Measurements from ENCODE around the gene RAB1B. TPM values are rescaled to one million over a fixed set of nuclear protein-coding genes. Genes with fewer than 3 reads are reported as not detected.
"Not testable (repeated sequence)": the region's sequence is repeated elsewhere in the genome, so short reads cannot be mapped to it uniquely, and the experiment has no call there.

The RAB1B gene
- total RNA-seq, 1 donor from 2014 or later = 120 TPM

DNA sequence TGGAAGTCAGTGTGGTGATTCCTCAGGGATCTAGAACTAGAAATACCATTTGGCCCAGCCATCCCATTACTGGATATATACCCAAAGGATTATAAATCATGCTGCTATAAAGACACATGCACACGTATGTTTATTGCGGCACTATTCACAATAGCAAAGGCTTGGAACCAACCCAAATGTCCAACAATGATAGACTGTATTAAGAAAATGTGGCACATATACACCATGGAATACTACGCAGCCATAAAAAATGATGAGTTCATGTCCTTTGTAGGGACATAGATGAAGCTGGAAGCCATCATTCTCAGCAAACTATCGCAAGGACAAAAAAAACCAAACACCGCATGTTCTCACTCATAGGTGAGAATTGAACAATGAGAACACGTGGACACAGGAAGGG is 52.3 kb downstream of the RAB1B start:
- not testable (repeated sequence) for H3K9ac ChIP-seq (ENCODE audit: low read length); H4K20me1 ChIP-seq (ENCODE audit: insufficient read depth, low read length); H3K4me3 ChIP-seq (ENCODE audit: insufficient read depth, low read depth, low read length); FAIRE-seq; DNase-seq (ENCODE audit: low read depth); H2AFZ ChIP-seq (ENCODE audit: low read depth, low read length); H3K9me3 ChIP-seq (ENCODE audit: insufficient read depth, low read depth, low read length); H3K27me3 Mint-ChIP-seq (ENCODE audit: low read depth, unreplicated experiment); H3K4me2 ChIP-seq (ENCODE audit: low read length); H3K27ac ChIP-seq (ENCODE audit: low read depth, low read length); H3K4me3 Mint-ChIP-seq (ENCODE audit: unreplicated experiment); H3K36me3 ChIP-seq (ENCODE audit: insufficient read depth, low read length); H3K27ac Mint-ChIP-seq (ENCODE audit: unreplicated experiment); H3K36me3 Mint-ChIP-seq (ENCODE audit: low read depth, unreplicated experiment); H3K27me3 ChIP-seq (ENCODE audit: insufficient read depth, low read length)
- Mint-ChIP-seq H3K4me1 (ENCODE audit: low read depth, unreplicated experiment) (peaks cover 37% of the 10 kb centered on the region), H3K9me3 (ENCODE audit: unreplicated experiment) (peaks cover 16% of the 10 kb centered on the region)
- Histone ChIP-seq H3K4me1 (ENCODE audit: insufficient read depth, low read length) (peaks cover 45% of the 10 kb centered on the region), H3K79me2 (ENCODE audit: insufficient read depth, low read length) (peaks cover 11% of the 10 kb centered on the region)

DNA sequence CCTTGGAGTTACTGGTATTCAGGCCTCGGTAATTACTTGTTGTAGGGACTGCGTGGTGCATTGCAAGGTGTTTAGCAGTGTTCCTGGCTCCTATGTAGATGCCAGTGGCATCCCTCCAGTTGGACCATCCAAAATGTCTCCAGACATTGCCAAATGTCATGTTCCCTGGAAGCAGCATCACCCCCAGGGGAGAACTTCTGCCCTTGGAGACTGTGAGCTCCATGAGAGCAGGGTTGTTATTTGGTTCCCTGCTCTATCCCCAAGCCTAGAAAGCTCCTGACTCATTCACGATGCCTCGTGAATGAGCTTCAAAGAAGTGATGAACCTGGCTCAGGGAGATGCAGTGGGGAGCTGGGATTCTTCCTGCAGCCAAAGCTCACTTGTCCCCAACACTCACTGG is 53.2 kb downstream of the RAB1B start:
- Mint-ChIP-seq H3K36me3 (ENCODE audit: low read depth, unreplicated experiment) (peaks cover 8% of the 10 kb centered on the region), H3K9me3 (ENCODE audit: unreplicated experiment) (peaks cover 16% of the 10 kb centered on the region), H3K27me3 (ENCODE audit: low read depth, unreplicated experiment) (no peaks in the 10 kb centered on the region), H3K4me1 (ENCODE audit: low read depth, unreplicated experiment) (peaks cover 42% of the 10 kb centered on the region), H3K27ac (ENCODE audit: unreplicated experiment) (no peak overlapping the region), H3K4me3 (ENCODE audit: unreplicated experiment) (no peak overlapping the region)
- DNase-seq (ENCODE audit: low read depth) (no peak), FAIRE-seq (no peak)
- peaks cover 45% of the 10 kb centered on the region for H3K4me1 ChIP-seq (ENCODE audit: insufficient read depth, low read length)
- peaks cover 2% of the 10 kb centered on the region for H3K79me2 ChIP-seq (ENCODE audit: insufficient read depth, low read length)
- H3K27ac ChIP-seq (ENCODE audit: low read depth, low read length) = no peak overlapping the region
- H3K4me2 ChIP-seq (ENCODE audit: low read length) = no peak overlapping the region
- no peak overlapping the region for H2AFZ ChIP-seq (ENCODE audit: low read depth, low read length)
- no peaks in the 10 kb centered on the region for H4K20me1 ChIP-seq (ENCODE audit: insufficient read depth, low read length)
- no peaks in the 10 kb centered on the region for H3K9me3 ChIP-seq (ENCODE audit: insufficient read depth, low read depth, low read length)
- no peak for TF ChIP-seq EZH2 (IDR thresholded peaks at IDR 0.05; ENCODE audit: insufficient read depth, low read length)
- no peak overlapping the region for H3K9ac ChIP-seq (ENCODE audit: low read length)
- H3K27me3 ChIP-seq (ENCODE audit: insufficient read depth, low read length) = no peaks in the 10 kb centered on the region
- no peaks in the 10 kb centered on the region for H3K36me3 ChIP-seq (ENCODE audit: insufficient read depth, low read length)
- no peak overlapping the region for H3K4me3 ChIP-seq (ENCODE audit: insufficient read depth, low read depth, low read length)

DNA sequence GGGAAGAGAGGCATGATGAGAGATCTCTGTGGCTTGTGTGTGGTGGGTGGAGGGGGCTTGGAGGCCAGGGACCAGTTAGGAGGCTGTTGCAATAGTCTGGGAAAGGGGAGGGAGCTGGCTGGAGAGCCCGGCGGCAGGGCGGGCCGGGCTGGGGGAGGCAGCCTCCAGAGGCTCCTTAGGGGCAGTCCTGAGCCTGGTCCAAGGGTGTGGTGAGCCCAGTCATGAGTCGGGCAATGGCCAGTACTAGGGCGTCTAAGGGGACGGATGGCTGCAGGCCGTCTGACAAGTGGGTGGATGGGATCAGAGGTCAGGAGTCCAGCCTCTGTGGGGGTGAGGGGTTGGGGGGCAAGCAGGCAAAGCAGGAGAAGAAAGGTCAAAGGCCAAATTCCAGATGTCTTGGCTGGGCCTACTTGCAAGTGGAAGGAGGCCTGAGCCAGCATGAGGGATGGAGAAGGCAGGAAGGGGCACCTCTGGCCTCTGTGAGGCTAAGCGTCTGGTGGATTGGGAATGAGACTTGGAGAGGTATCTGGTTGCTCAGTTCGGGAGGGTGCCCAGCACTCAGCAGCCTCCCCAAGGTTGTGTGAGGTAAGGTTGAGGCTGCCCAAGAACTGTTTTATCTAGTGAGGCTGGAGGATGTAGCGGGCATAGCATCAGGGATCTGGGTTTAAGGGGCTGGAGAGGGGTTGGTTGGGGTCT is 54.4 kb downstream of the RAB1B start:
- H3K4me1 ChIP-seq (ENCODE audit: insufficient read depth, low read length) = peaks cover 46% of the 10 kb centered on the region
- no peak overlapping the region for H3K27ac Mint-ChIP-seq (ENCODE audit: unreplicated experiment)

More for the DNA sequence above, 54.4 kb downstream of the RAB1B start:
- FAIRE-seq (no peak), DNase-seq (ENCODE audit: low read depth) (no peak)
- Histone ChIP-seq H3K27me3 (ENCODE audit: insufficient read depth, low read length) (no peaks in the 10 kb centered on the region), H3K27ac (ENCODE audit: low read depth, low read length) (no peak overlapping the region), H3K4me2 (ENCODE audit: low read length) (no peak overlapping the region), H3K79me2 (ENCODE audit: insufficient read depth, low read length) (no peaks in the 10 kb centered on the region), H3K36me3 (ENCODE audit: insufficient read depth, low read length) (no peaks in the 10 kb centered on the region), H3K9ac (ENCODE audit: low read length) (no peak overlapping the region), H3K9me3 (ENCODE audit: insufficient read depth, low read depth, low read length) (no peaks in the 10 kb centered on the region), H4K20me1 (ENCODE audit: insufficient read depth, low read length) (no peaks in the 10 kb centered on the region), H2AFZ (ENCODE audit: low read depth, low read length) (no peak overlapping the region), H3K4me3 (ENCODE audit: insufficient read depth, low read depth, low read length) (no peak overlapping the region)
- H3K9me3 Mint-ChIP-seq (ENCODE audit: unreplicated experiment) = peaks cover 16% of the 10 kb centered on the region
- TF ChIP-seq EZH2 (IDR thresholded peaks at IDR 0.05; ENCODE audit: insufficient read depth, low read length) = no peak
- TF ChIP-seq, protein P1, sequence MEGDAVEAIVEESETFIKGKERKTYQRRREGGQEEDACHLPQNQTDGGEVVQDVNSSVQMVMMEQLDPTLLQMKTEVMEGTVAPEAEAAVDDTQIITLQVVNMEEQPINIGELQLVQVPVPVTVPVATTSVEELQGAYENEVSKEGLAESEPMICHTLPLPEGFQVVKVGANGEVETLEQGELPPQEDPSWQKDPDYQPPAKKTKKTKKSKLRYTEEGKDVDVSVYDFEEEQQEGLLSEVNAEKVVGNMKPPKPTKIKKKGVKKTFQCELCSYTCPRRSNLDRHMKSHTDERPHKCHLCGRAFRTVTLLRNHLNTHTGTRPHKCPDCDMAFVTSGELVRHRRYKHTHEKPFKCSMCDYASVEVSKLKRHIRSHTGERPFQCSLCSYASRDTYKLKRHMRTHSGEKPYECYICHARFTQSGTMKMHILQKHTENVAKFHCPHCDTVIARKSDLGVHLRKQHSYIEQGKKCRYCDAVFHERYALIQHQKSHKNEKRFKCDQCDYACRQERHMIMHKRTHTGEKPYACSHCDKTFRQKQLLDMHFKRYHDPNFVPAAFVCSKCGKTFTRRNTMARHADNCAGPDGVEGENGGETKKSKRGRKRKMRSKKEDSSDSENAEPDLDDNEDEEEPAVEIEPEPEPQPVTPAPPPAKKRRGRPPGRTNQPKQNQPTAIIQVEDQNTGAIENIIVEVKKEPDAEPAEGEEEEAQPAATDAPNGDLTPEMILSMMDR (IDR thresholded peaks at IDR 0.05; ENCODE audit: insufficient read depth, low read depth, low read length) = no peak
- no peak overlapping the region for H3K4me3 Mint-ChIP-seq (ENCODE audit: unreplicated experiment)
- H3K27me3 Mint-ChIP-seq (ENCODE audit: low read depth, unreplicated experiment) = no peaks in the 10 kb centered on the region
- peaks cover 44% of the 10 kb centered on the region for H3K4me1 Mint-ChIP-seq (ENCODE audit: low read depth, unreplicated experiment)
- peaks cover 8% of the 10 kb centered on the region for H3K36me3 Mint-ChIP-seq (ENCODE audit: low read depth, unreplicated experiment)

Measured in astrocyte (in vitro differentiated cells and primary cell).